ENCODE data around the gene CFD. TPM values are rescaled to one million over a fixed set of nuclear protein-coding genes. Genes with fewer than 3 reads are reported as not detected.

The CFD gene
- total RNA-seq, 2 experiments from 2014 or later = 0.60 to 1.4 TPM

GRCh38 chr19:912181-913079 lies 53.0 kb downstream of the CFD start:
- CTCF ChIA-PET = no interaction called here
- Mint-ChIP-seq H3K27ac (peak overlapping the region; percentile 87), H3K4me1 (ENCODE audit: low read depth) (peaks cover 32% of the 10 kb centered on the region), H3K27me3 (no peaks in the 10 kb centered on the region), H3K36me3 (ENCODE audit: low read depth) (peaks cover 9% of the 10 kb centered on the region), H3K4me3 (peak overlapping the region; percentile 75), H3K9me3 (no peaks in the 10 kb centered on the region)
- TF ChIP-seq CTCF (IDR thresholded peaks at IDR 0.05) = no peak
- ATAC-seq (no peak), DNase-seq (peak; percentile 42)
- POLR2A ChIA-PET = no interaction called here
- intact Hi-C loops (cut with micrococcal nuclease) = no loop called here

Small RNA genes lying within 50 kb of the gene (microRNA-seq; reads per million reads assigned to microRNA genes)
- 48.4 reads per million, percentile 57 among the genes with 10 or more reads in this experiment for gene MIR3187 (ENCODE audit: borderline microRNAs expressed, borderline replicate concordance)

Other genes starting within 250 kb of the CFD start
- 10 to 100 TPM; 66.6 to 67.9 TPM for gene POLRMT, start 226.1 kb upstream of the CFD start, total RNA-seq
- gene FGF22, start 219.8 kb upstream of the CFD start, total RNA-seq = under 1 TPM in 1 of 2 experiments, not detected in 1; 0.16 TPM
- 100 to 1,000 TPM in 1 of 2 experiments, 10 to 100 TPM in 1; 99.1 to 101 TPM for gene RNF126, start 196.4 kb upstream of the CFD start, total RNA-seq
- gene FSTL3, start 183.3 kb upstream of the CFD start, total RNA-seq = 10 to 100 TPM; 12.3 TPM
- gene PRSS57, start 164.2 kb upstream of the CFD start, total RNA-seq = not detected
- under 1 TPM; 0.22 to 0.36 TPM for gene PALM, start 150.7 kb upstream of the CFD start, total RNA-seq
- gene MISP, start 108.6 kb upstream of the CFD start, total RNA-seq = not detected
- gene PTBP1, start 62.2 kb upstream of the CFD start, total RNA-seq = 100 to 1,000 TPM; 581 to 582 TPM
- not detected for gene PLPPR3, start 37.7 kb upstream of the CFD start, total RNA-seq
- not detected for gene AZU1, start 31.8 kb upstream of the CFD start, total RNA-seq
- not detected for gene PRTN3, start 18.7 kb upstream of the CFD start, total RNA-seq
- not detected for gene ELANE, start 7.4 kb upstream of the CFD start, total RNA-seq
- gene MED16, start 33.5 kb downstream of the CFD start, total RNA-seq = 10 to 100 TPM; 37.6 to 37.8 TPM
- gene RNU6-9, start 33.8 kb downstream of the CFD start, total RNA-seq = not detected
- gene R3HDM4, start 53.6 kb downstream of the CFD start, total RNA-seq = 10 to 100 TPM; 58.4 to 61.5 TPM
- gene KISS1R, start 57.7 kb downstream of the CFD start, total RNA-seq = 10 to 100 TPM; 14.0 to 15.5 TPM
- 10 to 100 TPM; 18.7 to 22.1 TPM for gene ARID3A, start 66.4 kb downstream of the CFD start, total RNA-seq
- 10 to 100 TPM; 75.3 to 78.1 TPM for gene WDR18, start 124.7 kb downstream of the CFD start, total RNA-seq
- gene GRIN3B, start 140.8 kb downstream of the CFD start, total RNA-seq = under 1 TPM in 1 of 2 experiments, not detected in 1; 0.07 TPM
- 100 to 1,000 TPM; 115 to 117 TPM for gene TMEM259, start 161.5 kb downstream of the CFD start, total RNA-seq
- not detected for gene RNU6-2, start 161.9 kb downstream of the CFD start, total RNA-seq
- 10 to 100 TPM; 97.4 to 98.3 TPM for gene CNN2, start 166.9 kb downstream of the CFD start, total RNA-seq
- 10 to 100 TPM; 14.0 to 14.6 TPM for gene ABCA7, start 180.4 kb downstream of the CFD start, total RNA-seq
- gene ARHGAP45, start 207.5 kb downstream of the CFD start, total RNA-seq = 100 to 1,000 TPM; 136 to 150 TPM
- 100 to 1,000 TPM; 271 to 282 TPM for gene POLR2E, start 235.7 kb downstream of the CFD start, total RNA-seq
- gene GPX4, start 244.3 kb downstream of the CFD start, total RNA-seq = 100 to 1,000 TPM; 224 to 232 TPM

Measured in activated CD8-positive, alpha-beta T cell treated with anti-CD3 and anti-CD28 coated beads for 36 hours (primary cell).